ENCODE measurements around the gene VCAN. TPM values are rescaled to one million over a fixed set of nuclear protein-coding genes. Genes with fewer than 3 reads are reported as not detected.

VCAN gene
- total RNA-seq, 4 donors from 2014 or later: 66.9 to 117 (median 71.6) TPM

DNA sequence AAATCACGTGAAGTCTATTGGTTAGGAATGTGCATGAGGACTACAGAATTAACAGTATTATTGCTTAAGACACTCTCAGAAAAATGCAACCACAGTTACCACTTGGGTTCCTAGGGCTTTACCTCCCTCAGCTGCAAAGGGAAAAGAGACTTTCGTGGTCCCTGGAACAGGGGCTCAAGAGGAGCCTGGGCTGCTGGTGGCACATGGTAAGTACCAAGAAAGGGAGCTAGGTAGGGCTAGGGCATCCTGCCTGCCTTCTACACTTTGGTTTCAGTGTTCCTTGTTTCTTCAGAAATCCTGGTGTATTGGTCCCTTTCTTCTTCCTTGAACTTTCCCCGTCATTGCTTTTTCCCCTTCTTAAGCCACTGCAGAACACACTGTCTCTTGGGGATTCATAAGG lies 7.3 kb upstream of the VCAN start:
- intact Hi-C loops (cut with DNase I): no loop called here
- no peaks in the 10 kb centered on the region for H3K36me3 ChIP-seq
- WGBS: 86% methylated on average over 3 of the region's 3 CpGs
- no peak for TF ChIP-seq EP300 (IDR thresholded peaks at IDR 0.05)
- no peak for TF ChIP-seq POLR2AphosphoS5 (IDR thresholded peaks at IDR 0.05)
- TF ChIP-seq CTCF (IDR thresholded peaks at IDR 0.05): no peak
- TF ChIP-seq POLR2A (IDR thresholded peaks at IDR 0.05; ENCODE audit: low read depth): no peak
- no peak for DNase-seq (ENCODE audit: extremely low spot score)
- no peak overlapping the region for H3K27ac ChIP-seq (replicated peaks in 1 of 4)
- no peak overlapping the region for H3K4me3 ChIP-seq
- H3K9me3 ChIP-seq: no peaks in the 10 kb centered on the region
- H3K27me3 ChIP-seq: peaks cover 0 to 15% (median 0%) of the 10 kb centered on the region in 4 donors
- no peaks in the 10 kb centered on the region for H3K4me1 ChIP-seq

DNA sequence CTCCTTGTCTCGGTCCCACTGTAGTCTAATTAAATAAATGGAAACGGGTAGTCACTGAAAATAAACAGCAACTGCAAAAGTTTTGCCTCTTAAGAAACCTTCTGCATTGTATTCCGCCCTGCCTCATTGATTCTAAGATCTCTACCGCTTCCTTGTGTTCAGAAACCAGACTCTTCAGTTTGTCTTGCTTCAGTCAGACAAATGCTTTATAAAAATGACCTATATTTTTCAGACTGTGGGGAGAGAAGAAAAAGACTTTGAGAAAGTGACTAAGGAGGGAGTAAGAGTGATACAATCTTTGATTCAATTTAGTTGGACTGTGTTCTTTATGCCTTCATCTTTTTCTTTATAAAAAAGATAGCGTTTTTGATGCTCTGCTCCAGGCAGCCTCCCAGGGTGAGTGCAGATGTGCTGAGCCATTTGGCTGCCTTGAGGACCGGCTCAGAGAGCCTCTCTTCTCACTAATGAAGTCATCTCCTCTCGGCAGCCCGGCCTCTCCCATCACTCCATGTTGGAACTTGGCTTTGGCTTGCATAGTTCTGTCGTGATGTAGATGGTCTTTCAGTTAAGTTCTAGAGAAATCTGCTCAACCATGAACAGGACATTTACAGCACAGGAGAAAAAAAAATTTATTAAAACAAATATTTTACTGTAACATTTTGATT lies 4.0 kb upstream of the VCAN start:
- DNase-seq (ENCODE audit: extremely low spot score): no peak
- intact Hi-C loops (cut with DNase I): no loop called here

DNA sequence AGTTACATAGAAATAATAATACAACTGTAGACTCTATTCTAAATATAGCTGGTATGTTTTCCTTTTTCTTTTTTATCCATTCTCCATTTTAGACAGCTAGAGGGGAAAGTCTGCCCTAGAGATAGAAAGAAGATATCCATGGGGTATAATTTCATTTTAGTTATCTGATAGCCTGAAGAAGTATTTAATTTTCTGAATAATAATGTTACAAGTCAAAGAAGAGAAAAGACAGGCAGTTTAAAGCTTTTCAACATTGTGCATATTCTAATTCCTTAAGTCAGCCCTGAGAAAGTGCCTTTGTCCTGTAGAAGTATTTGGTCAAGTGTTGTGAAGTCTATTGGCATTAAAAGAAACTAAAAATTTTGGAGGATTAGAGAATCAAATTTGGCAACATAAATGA lies 2.5 kb upstream of the VCAN start:
- TF ChIP-seq EP300 (IDR thresholded peaks at IDR 0.05) (no peak), CTCF (IDR thresholded peaks at IDR 0.05) (no peak), POLR2AphosphoS5 (IDR thresholded peaks at IDR 0.05) (no peak), POLR2A (IDR thresholded peaks at IDR 0.05; ENCODE audit: low read depth) (no peak)
- intact Hi-C loops (cut with DNase I): no loop called here
- Histone ChIP-seq H3K27ac (replicated peaks in 1 of 4) (no peak overlapping the region), H3K9me3 (no peaks in the 10 kb centered on the region), H3K27me3 (peaks cover 0 to 60% (median 17%) of the 10 kb centered on the region in 4 donors), H3K4me1 (peaks cover 20 to 35% (median 32%) of the 10 kb centered on the region in 4 donors), H3K4me3 (no peak overlapping the region), H3K36me3 (no peaks in the 10 kb centered on the region)
- DNase-seq (ENCODE audit: extremely low spot score): no peak

More for the DNA sequence above, 4.0 kb upstream of the VCAN start:
- H3K4me1 ChIP-seq: peaks cover 5 to 19% (median 16%) of the 10 kb centered on the region in 4 donors
- no peaks in the 10 kb centered on the region for H3K36me3 ChIP-seq
- H3K27me3 ChIP-seq: peaks cover 0 to 45% (median 16%) of the 10 kb centered on the region in 4 donors
- H3K4me3 ChIP-seq: no peak overlapping the region
- H3K27ac ChIP-seq (replicated peaks in 1 of 4): no peak overlapping the region
- 56% methylated on average over 9 of the region's 9 CpGs for WGBS
- no peak for TF ChIP-seq POLR2A (IDR thresholded peaks at IDR 0.05; ENCODE audit: low read depth)
- peak in 1 of 3 experiments; percentile 9 for TF ChIP-seq CTCF (IDR thresholded peaks at IDR 0.05)
- TF ChIP-seq POLR2AphosphoS5 (IDR thresholded peaks at IDR 0.05): peak in 1 of 2 donors; percentile 36
- no peaks in the 10 kb centered on the region for H3K9me3 ChIP-seq

DNA sequence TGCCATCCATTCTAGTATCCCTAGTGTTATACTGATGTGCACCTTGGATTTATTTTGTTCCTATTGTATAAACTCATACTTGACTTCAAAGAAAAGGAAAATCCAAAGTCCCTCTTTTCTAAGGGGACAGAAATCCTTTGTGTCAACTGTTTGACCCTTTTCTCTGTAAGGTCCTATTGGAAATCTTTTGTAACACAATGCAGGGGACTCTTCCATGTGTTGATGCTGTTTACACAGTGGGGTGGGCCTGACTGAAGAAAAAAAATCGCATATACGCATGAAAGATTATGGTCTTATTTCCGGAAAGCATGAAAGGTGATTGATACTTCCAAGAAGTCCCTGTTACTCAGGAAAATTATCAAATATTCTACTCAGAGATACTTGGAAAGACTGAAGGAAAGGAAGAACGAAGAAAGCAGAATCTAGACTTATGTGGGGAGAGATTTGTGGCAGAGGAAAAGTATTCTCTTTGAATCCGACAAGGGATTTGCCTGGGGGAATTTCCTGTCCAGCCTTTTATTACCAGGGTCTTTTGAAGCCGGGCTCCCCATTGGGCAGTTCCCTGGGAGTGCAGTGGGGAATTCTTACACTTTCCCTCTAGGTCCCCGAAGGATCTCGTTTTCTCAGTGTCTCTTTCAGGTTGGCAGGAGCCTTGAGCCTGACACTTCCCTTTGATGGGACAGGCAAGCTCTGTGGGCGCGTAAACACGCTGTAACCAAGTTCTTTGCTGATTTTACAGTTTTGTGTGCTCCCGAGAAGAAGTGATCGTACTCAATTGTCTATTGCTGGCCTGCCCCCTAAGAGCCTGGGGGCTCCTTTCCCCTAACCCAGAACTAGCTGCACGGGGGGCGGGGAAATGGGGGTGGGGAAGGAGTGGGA lies 779 bp upstream of the VCAN start:
- no peak for DNase-seq (ENCODE audit: extremely low spot score)
- H3K36me3 ChIP-seq: no peaks in the 10 kb centered on the region
- H3K27ac ChIP-seq (replicated peaks in 1 of 4): peak overlapping the region; percentile 48 to 72 (median 67)
- intact Hi-C loops (cut with DNase I): loop anchor here (5.0 kb wide), 1 partner anchor 828 kb away; no protein-coding TSS in a partner anchor
- peak overlapping the region; percentile 51 to 58 (median 54) for H3K4me3 ChIP-seq
- 23% methylated on average over 13 of the region's 15 CpGs for WGBS
- peaks cover 0 to 70% (median 23%) of the 10 kb centered on the region in 4 donors for H3K27me3 ChIP-seq
- H3K4me1 ChIP-seq: peaks cover 27 to 46% (median 41%) of the 10 kb centered on the region in 4 donors
- TF ChIP-seq POLR2AphosphoS5 (IDR thresholded peaks at IDR 0.05) (no peak), POLR2A (IDR thresholded peaks at IDR 0.05; ENCODE audit: low read depth) (no peak), CTCF (IDR thresholded peaks at IDR 0.05) (no peak), EP300 (IDR thresholded peaks at IDR 0.05) (no peak)
- H3K9me3 ChIP-seq: no peaks in the 10 kb centered on the region
